Inferior parietal cortex (tissue), 1 donor: ENCODE results near the gene ZDHHC6.
"Not testable (repeated sequence)": the region's sequence is repeated elsewhere in the genome, so short reads cannot be mapped to it uniquely, and the experiment has no call there.

ENCODE experiments used
- DNase-seq: peaks from one replicate; pipeline ENCODE4 v3.0.0-alpha.2; 2016; ENCODE audit errors: extremely low spot score

The ZDHHC6 gene

DNA sequence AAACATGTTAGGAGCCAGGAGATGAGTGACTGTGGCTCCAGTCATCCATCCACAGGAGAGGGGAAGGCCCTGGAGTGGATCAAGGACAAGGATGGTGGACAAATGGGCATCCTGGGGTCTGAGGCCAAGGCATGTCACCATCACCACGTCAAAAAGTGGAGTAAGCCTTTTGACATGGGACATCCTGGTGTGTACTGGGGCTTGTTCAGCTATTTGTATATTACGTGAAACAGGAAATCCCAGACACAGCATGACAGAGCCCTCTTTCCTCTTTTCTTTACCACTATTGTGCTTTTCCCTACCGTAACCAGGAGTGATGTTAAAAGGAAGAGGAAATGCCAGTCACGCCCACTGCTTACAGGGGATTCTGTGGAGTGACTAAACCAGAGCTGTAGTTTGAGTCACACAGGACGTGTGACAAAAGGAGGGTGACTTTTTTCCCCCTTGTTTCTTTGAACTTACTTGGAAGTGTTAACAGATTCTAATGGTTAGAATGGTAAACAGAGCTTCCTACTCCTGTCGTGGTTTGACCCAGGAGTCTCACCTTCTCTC lies 57.4 kb downstream of the ZDHHC6 start:
- DNase-seq, result no peak

DNA sequence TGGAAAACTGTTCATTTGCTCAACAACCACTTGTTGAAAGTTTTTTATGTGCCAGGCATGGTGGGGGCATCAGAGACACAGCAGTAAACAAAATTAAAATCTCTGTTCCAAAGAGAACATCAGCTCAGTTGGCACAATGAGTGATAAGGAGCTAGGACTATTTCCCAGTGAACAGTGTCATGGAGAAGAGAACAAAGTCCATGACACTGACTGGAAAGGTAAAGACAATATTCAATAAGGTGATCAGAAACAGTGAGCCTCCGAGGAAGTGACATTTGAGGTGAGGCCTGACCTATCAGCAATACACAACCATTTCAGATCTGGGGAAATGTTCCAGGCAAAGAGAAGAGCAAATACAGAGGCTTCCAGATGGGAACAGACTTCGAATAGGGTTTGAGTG lies 58.2 kb downstream of the ZDHHC6 start:
- DNase-seq, result no peak

DNA sequence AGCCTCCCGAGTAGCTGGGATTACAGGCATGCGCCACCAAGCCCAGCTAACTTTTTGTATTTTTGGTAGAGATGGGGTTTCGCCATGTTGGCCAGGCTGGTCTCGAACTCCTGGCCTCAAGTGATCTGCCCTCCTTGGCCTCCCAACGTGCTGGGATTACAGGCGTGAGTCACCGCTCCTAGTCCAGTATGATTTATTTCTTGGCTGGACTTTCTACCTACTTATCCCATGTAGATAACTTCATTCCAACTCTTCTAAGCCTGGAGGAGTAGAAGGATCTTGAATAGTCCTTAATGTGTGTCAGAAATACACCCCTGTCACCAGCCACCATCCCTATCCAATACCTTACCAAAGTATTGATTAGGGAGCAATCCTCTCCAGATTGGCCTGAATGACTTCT lies 58.7 kb downstream of the ZDHHC6 start:
- not testable (repeated sequence) for DNase-seq

DNA sequence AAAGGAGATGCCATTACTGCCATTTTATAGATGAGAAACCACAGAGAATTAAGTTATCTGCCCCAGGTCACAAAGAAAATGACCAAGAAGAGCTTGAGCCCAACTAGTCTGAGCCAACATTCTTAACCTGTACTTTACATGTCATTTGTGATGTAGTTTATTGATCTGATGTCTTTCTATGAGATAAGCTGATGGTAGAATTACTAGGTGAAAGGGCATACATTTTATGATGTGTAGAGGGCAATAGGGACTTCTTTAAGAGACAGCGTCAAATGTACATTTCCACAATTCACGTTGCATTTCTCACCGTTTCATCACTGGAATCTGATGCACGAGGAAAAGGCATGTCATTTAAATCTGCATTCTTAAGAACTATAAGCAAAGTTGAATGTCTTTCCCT lies 61.5 kb downstream of the ZDHHC6 start:
- no peak for DNase-seq

DNA sequence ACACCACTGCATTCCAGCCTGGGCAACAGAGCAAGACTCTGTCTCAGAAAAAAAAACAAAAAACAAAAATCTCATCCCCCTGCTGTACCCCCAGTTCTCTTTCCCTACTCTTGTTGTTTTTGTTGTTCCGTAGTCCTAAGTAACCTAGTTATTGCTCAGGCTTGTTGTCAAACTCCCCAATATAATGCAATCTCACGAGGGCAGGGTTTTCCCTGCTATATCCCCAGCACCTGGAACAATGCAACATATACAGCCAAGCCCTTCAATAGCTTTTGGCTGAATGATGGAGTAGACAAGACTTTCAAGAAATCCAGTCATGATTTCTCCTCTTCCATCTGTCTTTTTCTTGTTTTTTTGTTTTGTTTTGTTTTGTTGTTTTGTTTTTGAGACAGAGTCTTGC lies 62.6 kb downstream of the ZDHHC6 start:
- no peak for DNase-seq

DNA sequence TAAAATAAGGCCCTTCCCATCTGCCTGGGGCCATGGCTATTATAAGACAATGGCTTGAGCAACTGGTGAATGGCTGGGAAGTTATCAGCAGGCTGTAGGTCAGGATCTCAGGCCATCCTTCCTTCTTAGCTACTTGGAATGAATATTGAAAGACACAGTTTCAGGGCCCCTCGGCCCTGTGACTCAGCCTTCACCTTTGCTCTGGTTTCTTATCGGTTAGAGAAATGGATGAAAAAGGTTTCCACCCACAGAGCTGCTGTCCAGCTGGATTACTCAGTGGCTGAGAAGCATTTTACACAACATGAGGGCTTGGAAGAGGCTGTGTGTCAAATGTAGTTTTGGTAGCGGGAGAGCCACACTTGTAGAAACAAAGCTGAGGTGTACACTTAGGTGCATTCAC lies 63.4 kb downstream of the ZDHHC6 start:
- no peak for DNase-seq

DNA sequence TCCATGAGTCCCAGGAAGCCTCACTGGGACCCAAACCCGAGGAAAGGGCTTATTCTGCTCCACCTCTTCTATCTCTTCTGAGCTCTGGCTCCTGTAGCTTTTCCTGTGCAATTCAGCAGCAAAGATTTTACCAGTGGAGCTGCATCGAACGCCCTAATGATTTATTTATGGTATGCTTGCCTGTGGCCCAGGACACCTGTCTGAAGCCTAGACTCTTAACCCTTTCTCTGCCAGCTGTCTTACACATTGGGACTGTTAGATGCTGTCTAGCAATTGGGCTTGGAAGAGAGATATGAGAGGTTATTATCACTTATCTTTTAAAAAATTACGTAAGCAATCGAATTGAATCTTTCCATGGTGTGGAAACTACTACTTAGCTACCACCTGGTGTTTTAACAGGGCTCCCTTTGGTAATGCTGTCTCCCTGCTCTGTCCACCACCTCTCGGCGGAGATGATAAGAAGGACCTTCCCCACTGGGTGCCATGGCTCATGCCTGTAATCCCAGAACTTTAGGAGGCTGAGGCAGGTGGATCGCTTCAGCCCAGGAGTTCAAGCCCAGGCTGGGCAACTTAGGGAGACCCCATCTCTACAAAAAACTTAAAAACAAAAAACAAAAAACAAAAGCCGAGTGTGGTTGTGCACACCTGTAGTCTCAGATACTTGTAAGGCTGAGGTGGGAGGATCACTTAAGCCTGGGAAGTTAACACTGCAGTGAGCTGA lies 64.0 kb downstream of the ZDHHC6 start:
- DNase-seq, result no peak
